A549 (cell line): Measurements from ENCODE around the gene ACVRL1.

Experiments used
- CEBPB ChIP-seq, 2 experiments: fragments of >200 bp in 1 of 2; sonication (Bioruptor Twin) in 1 of 2; formaldehyde crosslinking in 1 of 2; IDR thresholded peaks; 2 replicates each; pipeline ENCODE4 v1.6.1; 2012 to 2016
- CHD4 ChIP-seq: fragments of 200-600 bp; sonication (generic); IDR thresholded peaks from 2 replicates; pipeline ENCODE4 v1.6.1; 2016; ENCODE audit warnings: antibody characterized with exemption, mild to moderate bottlenecking, borderline replicate concordance
- CTCF ChIP-seq: fragments of >200 bp; sonication (Bioruptor Twin); formaldehyde crosslinking; IDR thresholded peaks from 3 replicates; pipeline ENCODE4 v1.5.1; 2016
- EP300 ChIP-seq, 2 experiments: fragments of >200 bp; sonication (Bioruptor Twin); formaldehyde crosslinking; IDR thresholded peaks; 2 replicates in 1 of 2; 3 replicates in 1 of 2; pipeline ENCODE4 v1.6.1; 2016 to 2017
- JUN ChIP-seq, 2 experiments: fragments of >200 bp; sonication (Bioruptor Twin); formaldehyde crosslinking; IDR thresholded peaks; 2 replicates in 1 of 2; 3 replicates in 1 of 2; pipeline ENCODE4 v1.6.1; 2016 to 2017
- MAX ChIP-seq: IDR thresholded peaks from 2 replicates; pipeline ENCODE4 v1.6.1; 2012
- MAZ ChIP-seq: fragments of 150-350 bp; IDR thresholded peaks from 2 replicates; pipeline ENCODE4 v1.6.1; 2014; ENCODE audit warnings: antibody characterized with exemption, low read depth, low read length, borderline replicate concordance
- NFE2L2 ChIP-seq: fragments of 150-350 bp; conservative IDR thresholded peaks from 2 replicates; pipeline ENCODE4 v1.6.1; 2014; ENCODE audit warnings: low read length
- NR3C1 ChIP-seq: fragments of >200 bp; sonication (Bioruptor Twin); formaldehyde crosslinking; IDR thresholded peaks from 3 replicates; pipeline ENCODE4 v1.6.1; 2017
- POLR2A ChIP-seq: IDR thresholded peaks from 2 replicates; pipeline ENCODE4 v1.6.1; 2012; ENCODE audit warnings: mild to moderate bottlenecking, low read length
- RAD21 ChIP-seq, 2 experiments: fragments of >200 bp in 1 of 2; sonication (Bioruptor Twin) in 1 of 2; formaldehyde crosslinking in 1 of 2; IDR thresholded peaks in 1 of 2; conservative IDR thresholded peaks in 1 of 2; 2 replicates in 1 of 2; 3 replicates in 1 of 2; pipeline ENCODE4 v1.6.1; 2012 to 2018; ENCODE audit warnings: inconsistent platforms in 1 of 2
- RARB ChIP-seq: fragments of 250-450 bp; sonication (Bioruptor Pico); IDR thresholded peaks from 2 replicates; pipeline ENCODE4 v1.8.0; 2021; ENCODE audit warnings: mild to moderate bottlenecking, moderate library complexity
- REST ChIP-seq: fragments of 200-600 bp; sonication (generic); IDR thresholded peaks from 2 replicates; pipeline ENCODE4 v1.6.1; 2016; ENCODE audit warnings: antibody characterized with exemption, mild to moderate bottlenecking, moderate library complexity

GRCh38 chr12:51953864-51954263, 46.6 kb downstream of the ACVRL1 start:
- no peak for TF ChIP-seq CTCF
- TF ChIP-seq JUN (IDR thresholded peaks at IDR 0.05) = no peak
- no peak for TF ChIP-seq RAD21 (conservative IDR thresholded peaks at IDR 0.05 in 1 of 2, IDR thresholded peaks at IDR 0.05 in 1 of 2)
- no peak for TF ChIP-seq POLR2A
- TF ChIP-seq NR3C1 = no peak
- TF ChIP-seq EP300 (IDR thresholded peaks at IDR 0.05) = no peak
- TF ChIP-seq RARB = no peak
- no peak for TF ChIP-seq REST
- TF ChIP-seq NFE2L2 = no peak
- no peak for TF ChIP-seq CEBPB (IDR thresholded peaks at IDR 0.05)
- TF ChIP-seq MAZ = no peak
- no peak for TF ChIP-seq CHD4
- TF ChIP-seq MAX = no peak
